ENCODE results near the gene SAMM50. TPM values are rescaled to one million over a fixed set of nuclear protein-coding genes. Genes with fewer than 3 reads are reported as not detected.
A peak's percentile ranks its signal among the peaks of the same experiment; 100 is the strongest.

Gene SAMM50
- polyA plus RNA-seq, 1 donor = 60.5 TPM

GRCh38 chr22:43944670-43945430 is 10.4 kb upstream of the SAMM50 start:
- no peak for DNase-seq

GRCh38 chr22:43945632-43946383 is 9.4 kb upstream of the SAMM50 start:
- DNase-seq = peak; percentile 52

- DNase-seq = no peak
These were observed 8.9 kb upstream of the SAMM50 start for GRCh38 chr22:43946384-43946667.

- no peak for DNase-seq
These were observed 6.3 kb upstream of the SAMM50 start for GRCh38 chr22:43948836-43949406.

- DNase-seq = no peak
These were observed 3.9 kb upstream of the SAMM50 start for GRCh38 chr22:43951391-43951790.

- DNase-seq = no peak
These were observed 3.3 kb upstream of the SAMM50 start for GRCh38 chr22:43951966-43952365.

GRCh38 chr22:43953988-43954785 is 1.1 kb upstream of the SAMM50 start:
- no peak for DNase-seq

GRCh38 chr22:43955883-43956782 is 891 bp downstream of the SAMM50 start:
- no peak for DNase-seq

GRCh38 chr22:43956805-43957463 is 1.7 kb downstream of the SAMM50 start:
- no peak for DNase-seq

GRCh38 chr22:43957871-43958270 is 2.6 kb downstream of the SAMM50 start:
- no peak for DNase-seq

- DNase-seq = no peak
These were observed 9.1 kb downstream of the SAMM50 start for GRCh38 chr22:43964314-43964857.

GRCh38 chr22:43967069-43967468 is 11.8 kb downstream of the SAMM50 start:
- no peak for DNase-seq

GRCh38 chr22:43968614-43969013 is 13.4 kb downstream of the SAMM50 start:
- DNase-seq = no peak

- no peak for DNase-seq
These were observed 14.0 kb downstream of the SAMM50 start for GRCh38 chr22:43969021-43969878.

GRCh38 chr22:43969989-43970755 is 14.9 kb downstream of the SAMM50 start:
- DNase-seq = no peak

GRCh38 chr22:43971112-43971511 is 15.9 kb downstream of the SAMM50 start:
- no peak for DNase-seq

- DNase-seq = no peak
These were observed 17.8 kb downstream of the SAMM50 start for GRCh38 chr22:43972931-43973462.

GRCh38 chr22:43974028-43974545 is 18.8 kb downstream of the SAMM50 start:
- DNase-seq = no peak

Measured in left kidney (tissue), 2 donors.